HepG2 (cell line): ENCODE data around the gene TFAM. TPM values are rescaled to one million over a fixed set of nuclear protein-coding genes. Genes with fewer than 3 reads are reported as not detected.

Experiments used
- ATAC-seq: fragments of 200-7000 bp; cut with Tn5 transposase; 3 replicates; pipeline ENCODE4 v1.9.1; 2020; ENCODE audit warnings: mild to moderate bottlenecking, moderate library complexity
- BruUV-seq: library from RNA; stranded (reverse); fragments of 400-500 nt; replicated peaks from 2 replicates; lab custom pipeline; 2021; lab: Mats Ljungman, UMichigan
- CTCF ChIA-PET: fragments of 300-600 bp; formaldehyde crosslinking; extraction: SDS; loops from one replicate; lab custom pipeline; 2021; ENCODE audit warnings: low total read pairs, inconsistent platforms, low intra/inter-chr PET ratio; lab: Yijun Ruan, JAX
- POLR2A ChIA-PET: fragments of 350-600 bp; sonication (Branson Sonifier 250); formaldehyde crosslinking; loops from one replicate; lab custom pipeline; 2020; ENCODE audit warnings: antibody characterized with exemption, inconsistent platforms; lab: Yijun Ruan, JAX
- DNase-seq: peaks from one replicate; pipeline ENCODE4 v3.0.0-alpha.2; 2015; ENCODE audit warnings: low spot score
- FAIRE-seq: peaks from 3 replicates; lab custom pipeline; 2011; peaks lifted over from hg19 to GRCh38; lab: Jason Lieb, UNC
- H2AFZ ChIP-seq: one replicate; pipeline ENCODE4 v1.6.1; 2011; ENCODE audit warnings: low read length, inconsistent platforms
- H3K27ac ChIP-seq: fragments of 300-600 bp; 3 replicates; pipeline ENCODE4 v1.8.0; 2011; ENCODE audit warnings: mixed run types, mild to moderate bottlenecking, mixed read lengths, low read length, inconsistent platforms; ENCODE audit not compliant: insufficient read depth; ENCODE audit errors: extremely low read length
- H3K27me3 ChIP-seq, 2 experiments: fragments of 200-600 bp in 1 of 2; 2 replicates in 1 of 2; 3 replicates in 1 of 2; pipeline versions ENCODE4 v1.6.0 to v1.8.0; 2011; ENCODE audit warnings: low read length in 2 of 2, mild to moderate bottlenecking in 2 of 2, moderate library complexity in 2 of 2, inconsistent platforms in 1 of 2; ENCODE audit not compliant: insufficient read depth in 2 of 2, control insufficient read depth in 1 of 2
- H3K36me3 ChIP-seq, 2 experiments: fragments of 200-600 bp in 1 of 2; replicated peaks in 1 of 2; 2 replicates in 1 of 2; 3 replicates in 1 of 2; pipeline versions ENCODE4 v1.5.1 to v1.8.0; 2011; ENCODE audit warnings: low read length in 2 of 2, inconsistent platforms in 1 of 2; ENCODE audit not compliant: insufficient read depth in 2 of 2, control insufficient read depth in 1 of 2
- H3K4me1 ChIP-seq: 2 replicates; pipeline ENCODE4 v1.5.1; 2012; ENCODE audit warnings: low read length, inconsistent platforms; ENCODE audit not compliant: insufficient read depth
- H3K4me2 ChIP-seq: 2 replicates; pipeline ENCODE4 v1.6.0; 2011; ENCODE audit warnings: low read depth, low read length, inconsistent platforms
- H3K4me3 ChIP-seq, 3 experiments: fragments of 200-600 bp in 1 of 3; sonication (generic), shearing (Covaris generic) in 1 of 3; replicated peaks in 1 of 3; 2 replicates each; pipeline ENCODE4 v1.5.1; 2011 to 2016; ENCODE audit warnings: low read length in 3 of 3, inconsistent platforms in 2 of 3, low read depth in 2 of 3, mild to moderate bottlenecking in 2 of 3, control low read depth in 1 of 3, mixed read lengths in 1 of 3; ENCODE audit not compliant: insufficient read depth in 1 of 3
- H3K79me2 ChIP-seq: one replicate; pipeline ENCODE4 v1.6.1; 2011; ENCODE audit warnings: low read length, inconsistent platforms; ENCODE audit not compliant: insufficient read depth
- H3K9ac ChIP-seq: 2 replicates; pipeline ENCODE4 v1.6.0; 2011; ENCODE audit warnings: mild to moderate bottlenecking, low read depth, low read length, inconsistent platforms; ENCODE audit not compliant: insufficient read depth
- H3K9me3 ChIP-seq: 2 replicates; pipeline ENCODE4 v1.5.1; 2012; ENCODE audit warnings: mild to moderate bottlenecking, low read length
- H4K20me1 ChIP-seq: 2 replicates; pipeline ENCODE4 v1.6.0; 2011; ENCODE audit warnings: inconsistent platforms, mild to moderate bottlenecking, low read length, moderate library complexity; ENCODE audit not compliant: insufficient read depth
- AHR ChIP-seq: IDR thresholded peaks from 2 replicates; pipeline ENCODE4 v1.6.1; 2018; ENCODE audit warnings: missing genetic modification reagents, missing compliant biosample characterization
- CCDC6 ChIP-seq: sonication (generic); formaldehyde crosslinking; IDR thresholded peaks from 2 replicates; pipeline ENCODE4 v1.8.1; 2022; ENCODE audit warnings: mild to moderate bottlenecking, missing genetic modification reagents, moderate library complexity
- HOXA9 ChIP-seq: sonication (generic); formaldehyde crosslinking; IDR thresholded peaks from 2 replicates; pipeline ENCODE4 v1.8.1; 2022; ENCODE audit warnings: missing genetic modification reagents, mild to moderate bottlenecking, moderate library complexity, borderline replicate concordance
- KLF13 ChIP-seq: sonication (generic); formaldehyde crosslinking; IDR thresholded peaks from 2 replicates; pipeline ENCODE4 v1.4.0; 2020; ENCODE audit warnings: mild to moderate bottlenecking, missing genetic modification reagents
- PAX8 ChIP-seq: sonication (generic); formaldehyde crosslinking; IDR thresholded peaks from 2 replicates; pipeline ENCODE4 v1.8.0; 2022; ENCODE audit warnings: mild to moderate bottlenecking, missing genetic modification reagents, borderline replicate concordance
- POLR2AphosphoS2 ChIP-seq: IDR thresholded peaks from 2 replicates; pipeline ENCODE4 v1.6.1; 2011; ENCODE audit warnings: low read depth, low read length, improper control_type of control experiment
- RBM22 ChIP-seq: fragments of 200-400 bp; formaldehyde crosslinking; optimal IDR thresholded peaks from 2 replicates; pipeline ENCODE3; 2017; ENCODE audit warnings: mild to moderate bottlenecking, low read length, moderate library complexity
- SMAD3 ChIP-seq: sonication (generic); formaldehyde crosslinking; IDR thresholded peaks from 2 replicates; pipeline ENCODE4 v1.4.0; 2020; ENCODE audit warnings: missing genetic modification reagents
- ZNF17 ChIP-seq: sonication (generic); formaldehyde crosslinking; IDR thresholded peaks from 2 replicates; pipeline ENCODE4 v1.5.0; 2020; ENCODE audit warnings: mild to moderate bottlenecking, missing genetic modification reagents
- ZNF879 ChIP-seq: sonication (generic); formaldehyde crosslinking; IDR thresholded peaks from 2 replicates; pipeline ENCODE4 v1.8.1; 2023; ENCODE audit warnings: missing genetic modification reagents
- in situ Hi-C: cut with HindIII; loops from 2 replicates; pipeline ENCODE4 v1.10.0; 2017; ENCODE audit warnings: low pct_unique_long_range_greater_than_20kb; ENCODE audit not compliant: extremely low pct_ligation_motif_present
- intact Hi-C: fragments of 100-400 bp; cut with micrococcal nuclease; formaldehyde crosslinking; loops from one replicate; pipeline ENCODE4 v1.10.0; 2022; ENCODE audit not compliant: unreplicated experiment
- polyA plus RNA-seq, 8 experiments: library from polyadenylated mRNA; depleted of rRNA in 3 of 8; stranded (reverse) in 7 of 8; unstranded in 1 of 8; fragments of >200 nt; fragmentation: Illumina TruSeq in 4 of 8; extraction: Trizol in 4 of 8; gene quantifications; 2 replicates each; pipeline versions ENCODE4 v1.2.1 to v1.2.3, GENCODE V29; 2011 to 2016; ENCODE audit warnings: low read depth in 4 of 8, missing spikeins in 1 of 8, mixed read lengths in 1 of 8; ENCODE audit not compliant: insufficient read depth in 1 of 8
- total RNA-seq, 5 experiments: library from RNA; depleted of rRNA; stranded (reverse); fragments of >200 nt; fragmentation: Illumina TruSeq; extraction: Trizol; gene quantifications; 2 replicates each; pipeline ENCODE4 v1.2.3, GENCODE V29; 2016; ENCODE audit warnings: low read depth in 1 of 5
- TF ChIP-seq, protein P1 (sequence below): sonication (generic); formaldehyde crosslinking; IDR thresholded peaks from 2 replicates; pipeline ENCODE4 v1.8.0; 2022; ENCODE audit warnings: mild to moderate bottlenecking, missing genetic modification reagents; ENCODE audit not compliant: insufficient replicate concordance
- TF ChIP-seq, protein P2 (sequence below): sonication (generic); formaldehyde crosslinking; IDR thresholded peaks from one replicate; pipeline ENCODE4 v1.5.1; 2020; ENCODE audit warnings: mild to moderate bottlenecking, missing genetic modification reagents; ENCODE audit errors: not compliant biosample characterization

TFAM gene
- total and polyA plus RNA-seq, 2 of the 13 experiments (the other 11 are each of a cell fraction or from before 2014, with no cell fraction given) = 18.4 to 125 TPM

DNA sequence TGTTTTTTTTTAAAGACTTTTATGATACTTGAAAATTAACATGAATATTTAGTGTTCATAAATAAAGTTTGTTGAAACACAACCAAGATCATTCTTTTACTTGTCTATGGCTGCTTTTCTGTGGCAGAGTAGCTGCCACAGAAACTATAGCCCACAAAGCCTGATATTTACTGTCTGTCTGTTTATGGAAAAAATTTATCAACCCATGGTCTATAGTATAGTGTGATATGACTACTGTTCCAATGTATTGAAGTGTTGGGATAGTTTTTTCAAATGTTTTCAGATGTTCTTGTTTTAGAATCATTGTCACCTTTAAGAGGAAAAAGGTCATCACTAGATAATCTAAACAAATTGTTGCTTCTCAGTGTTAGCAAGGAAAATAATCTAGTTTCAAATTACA lies 10.8 kb downstream of the TFAM start:
- CTCF ChIA-PET = no interaction called here
- in situ Hi-C loops = no loop called here
- H3K79me2 ChIP-seq = peaks cover 10% of the 10 kb centered on the region
- no peak overlapping the region for H3K9ac ChIP-seq
- intact Hi-C loops = no loop called here
- ATAC-seq (no peak), FAIRE-seq (no peak), DNase-seq (no peak)
- POLR2A ChIA-PET = interaction anchor here (2.4 kb wide), 1 partner anchor 11 kb away, joined by 7 read pairs; the partner anchor contains the start of gene TFAM
- BruUV-seq = no TSS peak
- no peaks in the 10 kb centered on the region; the same call in 1 of the 2 replicates for H4K20me1 ChIP-seq
- TF ChIP-seq KLF13 (CRISPR knock-in tag) (no peak), ZNF17 (CRISPR knock-in tag) (no peak), HOXA9 (CRISPR knock-in tag) (no peak), PAX8 (CRISPR knock-in tag) (no peak), RBM22 (no peak), AHR (CRISPR knock-in tag) (no peak), ZNF879 (no peak), SMAD3 (no peak), CCDC6 (no peak), POLR2AphosphoS2 (no peak)
- TF ChIP-seq, protein P1, sequence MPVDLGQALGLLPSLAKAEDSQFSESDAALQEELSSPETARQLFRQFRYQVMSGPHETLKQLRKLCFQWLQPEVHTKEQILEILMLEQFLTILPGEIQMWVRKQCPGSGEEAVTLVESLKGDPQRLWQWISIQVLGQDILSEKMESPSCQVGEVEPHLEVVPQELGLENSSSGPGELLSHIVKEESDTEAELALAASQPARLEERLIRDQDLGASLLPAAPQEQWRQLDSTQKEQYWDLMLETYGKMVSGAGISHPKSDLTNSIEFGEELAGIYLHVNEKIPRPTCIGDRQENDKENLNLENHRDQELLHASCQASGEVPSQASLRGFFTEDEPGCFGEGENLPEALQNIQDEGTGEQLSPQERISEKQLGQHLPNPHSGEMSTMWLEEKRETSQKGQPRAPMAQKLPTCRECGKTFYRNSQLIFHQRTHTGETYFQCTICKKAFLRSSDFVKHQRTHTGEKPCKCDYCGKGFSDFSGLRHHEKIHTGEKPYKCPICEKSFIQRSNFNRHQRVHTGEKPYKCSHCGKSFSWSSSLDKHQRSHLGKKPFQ (CRISPR knock-in tag) = no peak
- TF ChIP-seq, protein P2, sequence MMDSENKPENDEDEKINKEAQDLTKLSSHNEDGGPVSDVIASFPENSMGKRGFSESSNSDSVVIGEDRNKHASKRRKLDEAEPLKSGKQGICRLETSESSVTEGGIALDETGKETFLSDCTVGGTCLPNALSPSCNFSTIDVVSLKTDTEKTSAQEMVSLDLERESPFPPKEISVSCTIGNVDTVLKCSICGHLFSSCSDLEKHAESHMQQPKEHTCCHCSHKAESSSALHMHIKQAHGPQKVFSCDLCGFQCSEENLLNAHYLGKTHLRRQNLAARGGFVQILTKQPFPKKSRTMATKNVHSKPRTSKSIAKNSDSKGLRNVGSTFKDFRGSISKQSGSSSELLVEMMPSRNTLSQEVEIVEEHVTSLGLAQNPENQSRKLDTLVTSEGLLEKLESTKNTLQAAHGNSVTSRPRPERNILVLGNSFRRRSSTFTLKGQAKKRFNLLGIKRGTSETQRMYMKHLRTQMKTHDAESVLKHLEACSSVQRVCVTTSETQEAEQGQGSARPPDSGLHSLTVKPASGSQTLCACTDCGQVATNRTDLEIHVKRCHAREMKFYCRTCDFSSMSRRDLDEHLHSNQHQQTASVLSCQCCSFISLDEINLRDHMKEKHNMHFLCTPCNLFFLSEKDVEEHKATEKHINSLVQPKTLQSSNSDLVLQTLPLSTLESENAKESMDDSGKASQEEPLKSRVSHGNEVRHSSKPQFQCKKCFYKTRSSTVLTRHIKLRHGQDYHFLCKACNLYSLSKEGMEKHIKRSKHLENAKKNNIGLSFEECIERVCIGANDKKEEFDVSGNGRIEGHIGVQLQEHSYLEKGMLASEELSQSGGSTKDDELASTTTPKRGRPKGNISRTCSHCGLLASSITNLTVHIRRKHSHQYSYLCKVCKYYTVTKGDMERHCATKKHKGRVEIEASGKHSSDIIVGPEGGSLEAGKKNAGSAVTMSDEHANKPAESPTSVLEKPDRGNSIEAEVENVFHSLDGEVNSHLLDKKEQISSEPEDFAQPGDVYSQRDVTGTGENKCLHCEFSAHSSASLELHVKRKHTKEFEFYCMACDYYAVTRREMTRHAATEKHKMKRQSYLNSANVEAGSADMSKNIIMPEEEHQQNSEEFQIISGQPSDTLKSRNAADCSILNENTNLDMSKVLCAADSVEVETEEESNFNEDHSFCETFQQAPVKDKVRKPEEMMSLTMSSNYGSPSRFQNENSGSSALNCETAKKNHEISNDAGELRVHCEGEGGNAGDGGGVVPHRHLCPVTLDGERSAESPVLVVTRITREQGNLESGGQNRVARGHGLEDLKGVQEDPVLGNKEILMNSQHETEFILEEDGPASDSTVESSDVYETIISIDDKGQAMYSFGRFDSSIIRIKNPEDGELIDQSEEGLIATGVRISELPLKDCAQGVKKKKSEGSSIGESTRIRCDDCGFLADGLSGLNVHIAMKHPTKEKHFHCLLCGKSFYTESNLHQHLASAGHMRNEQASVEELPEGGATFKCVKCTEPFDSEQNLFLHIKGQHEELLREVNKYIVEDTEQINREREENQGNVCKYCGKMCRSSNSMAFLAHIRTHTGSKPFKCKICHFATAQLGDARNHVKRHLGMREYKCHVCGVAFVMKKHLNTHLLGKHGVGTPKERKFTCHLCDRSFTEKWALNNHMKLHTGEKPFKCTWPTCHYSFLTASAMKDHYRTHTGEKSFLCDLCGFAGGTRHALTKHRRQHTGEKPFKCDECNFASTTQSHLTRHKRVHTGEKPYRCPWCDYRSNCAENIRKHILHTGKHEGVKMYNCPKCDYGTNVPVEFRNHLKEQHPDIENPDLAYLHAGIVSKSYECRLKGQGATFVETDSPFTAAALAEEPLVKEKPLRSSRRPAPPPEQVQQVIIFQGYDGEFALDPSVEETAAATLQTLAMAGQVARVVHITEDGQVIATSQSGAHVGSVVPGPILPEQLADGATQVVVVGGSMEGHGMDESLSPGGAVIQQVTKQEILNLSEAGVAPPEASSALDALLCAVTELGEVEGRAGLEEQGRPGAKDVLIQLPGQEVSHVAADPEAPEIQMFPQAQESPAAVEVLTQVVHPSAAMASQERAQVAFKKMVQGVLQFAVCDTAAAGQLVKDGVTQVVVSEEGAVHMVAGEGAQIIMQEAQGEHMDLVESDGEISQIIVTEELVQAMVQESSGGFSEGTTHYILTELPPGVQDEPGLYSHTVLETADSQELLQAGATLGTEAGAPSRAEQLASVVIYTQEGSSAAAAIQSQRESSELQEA (CRISPR knock-in tag) = no peak
- no peak overlapping the region for H3K4me2 ChIP-seq
- H2AFZ ChIP-seq = no peak overlapping the region
- H3K9me3 ChIP-seq = no peaks in the 10 kb centered on the region
- no peaks in the 10 kb centered on the region for H3K4me1 ChIP-seq
- no peaks in the 10 kb centered on the region for H3K27me3 ChIP-seq
- H3K36me3 ChIP-seq = peaks cover 8 to 37% of the 10 kb centered on the region in 2 experiments
- H3K27ac ChIP-seq = no peak overlapping the region
- no peak overlapping the region for H3K4me3 ChIP-seq
